Astrocyte of the hippocampus (primary cell): Measurements from ENCODE around the gene C15orf61.

ENCODE experiments used
- DNase-seq: peaks from one replicate; pipeline ENCODE4 v3.0.0; 2011; ENCODE audit warnings: low read depth, low spot score

The C15orf61 gene

DNA sequence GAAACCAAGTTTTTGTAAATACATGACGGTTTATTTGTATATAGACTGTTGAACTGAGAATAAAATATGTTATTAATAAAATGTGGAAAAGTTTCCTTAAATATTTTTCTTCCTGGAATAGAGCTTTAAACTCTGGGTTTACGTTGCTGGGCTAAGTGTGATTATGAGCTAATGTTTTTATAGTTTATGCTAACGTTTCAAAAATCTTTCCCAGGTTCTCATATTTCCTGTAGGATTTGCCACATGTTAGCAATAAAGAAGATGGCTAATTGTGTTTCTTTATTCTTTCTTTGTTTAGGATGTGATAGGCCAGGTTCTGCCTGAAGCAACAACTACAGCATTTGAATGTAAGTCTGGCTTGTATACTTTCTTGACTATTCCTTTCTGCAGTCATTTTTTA, 28.8 kb downstream of the C15orf61 start:
- no peak for DNase-seq

DNA sequence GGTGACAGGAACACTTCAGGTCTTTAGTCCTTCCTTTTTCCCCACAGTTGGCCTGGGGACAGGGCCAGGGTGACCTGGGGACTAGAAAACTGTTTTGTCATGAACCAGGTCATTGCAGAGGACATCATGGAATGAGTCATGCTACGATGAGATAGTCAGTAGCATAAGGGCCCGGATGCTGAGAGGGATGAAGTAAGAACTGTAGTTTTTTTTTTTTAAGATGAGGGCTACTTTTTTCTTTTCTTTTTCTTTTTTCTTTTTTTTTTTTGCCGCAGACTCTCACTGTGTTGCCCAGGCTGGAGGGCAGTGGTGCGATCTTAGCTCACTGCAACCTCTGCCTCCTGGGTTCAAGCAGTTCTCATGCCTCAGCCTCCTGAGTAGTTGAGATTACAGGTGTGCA, 29.6 kb downstream of the C15orf61 start:
- DNase-seq, result no peak

DNA sequence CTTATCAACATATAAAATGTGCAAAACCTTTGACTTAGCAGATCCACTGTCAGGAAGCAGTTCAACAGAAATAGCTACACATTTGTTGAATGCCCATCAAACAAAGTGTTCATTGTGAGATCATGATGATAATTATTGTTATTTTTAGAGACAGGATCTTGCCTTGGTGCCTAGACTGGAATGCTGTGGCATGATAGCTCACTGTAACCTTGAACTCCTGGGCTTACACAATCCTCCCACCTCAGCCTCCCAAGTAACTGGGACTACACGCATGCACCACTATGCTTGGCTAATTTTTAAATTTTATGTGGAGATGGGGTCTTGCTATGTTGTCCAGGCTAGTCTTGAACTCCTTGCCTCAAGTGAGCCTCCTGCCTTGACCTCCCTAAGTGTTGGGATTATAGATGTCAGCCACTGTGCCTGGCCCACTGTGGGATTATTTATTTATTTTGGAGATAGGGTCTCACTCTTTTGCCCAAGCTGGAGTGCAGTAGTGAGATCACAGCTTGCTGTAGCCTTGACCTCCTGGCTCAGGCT, 30.3 kb downstream of the C15orf61 start:
- DNase-seq, result no peak

DNA sequence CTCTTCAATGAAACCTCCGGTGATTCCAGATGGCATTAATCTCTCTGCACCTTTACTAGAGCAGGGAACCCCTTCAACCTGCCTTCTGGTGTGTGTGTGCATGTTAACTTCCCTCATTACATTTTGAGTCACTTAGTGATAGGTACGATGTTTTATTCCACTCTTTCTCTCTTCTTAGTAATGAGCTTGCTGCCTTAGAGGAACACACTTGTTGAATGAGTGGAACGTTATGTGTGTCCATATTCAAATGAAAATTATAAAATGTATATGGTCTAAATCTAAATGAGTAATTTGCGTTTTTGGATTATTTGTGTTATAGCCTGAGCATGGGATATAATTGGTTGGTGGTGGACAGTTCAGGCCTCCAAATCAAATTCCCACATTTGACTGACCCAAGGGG, 33.6 kb downstream of the C15orf61 start:
- no peak for DNase-seq

DNA sequence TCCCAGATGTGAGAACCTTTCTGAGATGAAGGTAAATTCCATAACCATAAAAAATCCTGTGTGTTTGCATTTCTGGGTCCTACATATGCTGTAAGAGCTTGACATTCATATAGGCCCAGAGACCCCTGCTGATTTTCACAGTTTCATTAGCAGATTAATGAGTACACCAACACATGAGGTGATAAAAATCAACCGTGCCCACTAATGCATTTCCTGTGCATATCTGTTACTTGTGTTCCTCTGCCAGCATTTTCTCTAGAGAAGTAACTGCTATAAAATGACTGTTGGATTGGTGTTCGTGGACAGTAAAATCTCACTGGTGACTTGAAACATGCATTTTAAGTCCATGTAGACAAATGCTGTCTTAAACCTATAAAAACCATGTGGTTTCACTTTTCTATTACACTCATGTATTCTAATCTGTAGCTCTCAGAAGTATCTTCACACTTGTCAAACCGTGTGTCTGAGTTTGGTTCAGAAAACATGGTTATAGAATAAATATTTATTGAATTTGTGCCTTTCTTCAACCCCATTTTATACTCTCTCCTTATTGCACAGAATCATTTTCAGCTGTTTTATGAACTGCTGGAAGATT, 36.1 kb downstream of the C15orf61 start:
- DNase-seq, result no peak

DNA sequence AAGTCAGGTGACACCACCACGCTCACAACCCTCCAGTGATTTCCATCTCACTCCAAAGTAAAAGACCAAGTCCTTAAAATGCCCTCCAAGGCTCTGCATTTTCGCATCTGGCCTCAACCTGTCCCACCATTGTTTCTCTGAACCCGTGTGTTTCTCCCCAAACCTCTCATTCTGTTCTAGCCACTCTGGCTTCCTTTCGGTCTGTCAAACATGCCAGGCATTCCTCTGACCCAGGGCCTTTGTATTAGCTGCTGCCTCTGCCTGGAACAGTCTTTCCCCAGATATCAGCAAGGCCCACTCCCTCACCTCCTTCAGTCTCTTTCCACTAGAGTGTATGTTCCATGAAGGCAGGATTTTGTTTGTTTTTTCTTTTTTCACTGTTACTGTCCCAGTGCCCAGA, 37.6 kb downstream of the C15orf61 start:
- peak; percentile 5 for DNase-seq

DNA sequence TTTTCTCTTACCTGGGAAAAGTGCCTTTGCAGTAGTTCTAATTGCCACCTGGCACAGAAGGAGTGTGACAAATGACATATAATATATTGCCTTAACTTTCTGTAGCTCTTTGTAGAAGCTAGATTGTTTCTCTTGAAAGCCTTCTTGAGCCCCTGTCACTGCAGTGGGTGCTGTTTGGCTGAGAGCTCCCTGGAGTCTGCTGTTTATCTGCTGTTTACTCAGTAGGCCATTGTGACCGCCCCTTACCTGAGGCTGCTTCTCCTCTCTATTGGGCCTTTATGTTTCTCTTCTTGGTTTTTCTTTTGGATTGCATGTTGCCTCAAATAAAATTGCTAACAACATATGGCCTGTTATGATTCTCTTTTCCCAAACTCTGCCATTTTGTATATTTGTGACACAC, 38.2 kb downstream of the C15orf61 start:
- no peak for DNase-seq

DNA sequence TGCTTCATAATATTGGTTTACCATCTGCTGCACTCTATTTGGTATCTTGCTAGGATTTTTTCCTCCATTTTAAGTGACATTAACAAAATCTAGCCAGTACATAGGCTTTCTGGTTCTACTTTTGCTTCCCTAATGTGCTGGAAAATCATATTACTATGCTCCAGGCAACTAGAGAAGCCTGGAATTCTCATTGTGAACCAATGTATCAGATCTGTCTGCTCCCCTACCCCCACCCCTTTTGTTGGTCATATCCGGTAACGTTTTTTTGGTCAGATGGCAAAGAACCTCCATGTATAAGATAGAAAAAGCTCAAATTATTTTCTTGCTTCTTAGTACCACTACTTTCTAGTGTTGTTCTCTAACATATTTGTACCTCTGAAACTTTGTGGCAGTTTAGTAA, 38.6 kb downstream of the C15orf61 start:
- DNase-seq, result no peak

DNA sequence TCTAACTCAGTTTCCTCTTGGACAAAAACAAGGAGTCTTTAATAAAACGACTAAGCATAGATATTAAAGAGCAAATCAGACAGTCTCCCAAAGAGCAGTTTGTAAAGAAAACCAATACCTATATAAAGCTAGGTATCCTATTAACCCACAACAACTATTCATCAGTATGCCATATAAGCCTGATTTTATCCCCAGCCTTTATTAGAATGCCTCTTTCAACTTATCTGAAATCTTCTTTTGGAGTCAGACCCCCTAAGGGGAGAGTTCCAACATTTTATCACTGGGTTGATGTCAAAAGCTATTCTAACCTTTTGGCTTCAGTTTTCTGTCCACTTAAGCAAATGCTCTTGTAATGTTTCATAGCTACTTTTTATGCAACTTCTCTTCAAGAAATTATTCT, 39.4 kb downstream of the C15orf61 start:
- DNase-seq, result no peak

DNA sequence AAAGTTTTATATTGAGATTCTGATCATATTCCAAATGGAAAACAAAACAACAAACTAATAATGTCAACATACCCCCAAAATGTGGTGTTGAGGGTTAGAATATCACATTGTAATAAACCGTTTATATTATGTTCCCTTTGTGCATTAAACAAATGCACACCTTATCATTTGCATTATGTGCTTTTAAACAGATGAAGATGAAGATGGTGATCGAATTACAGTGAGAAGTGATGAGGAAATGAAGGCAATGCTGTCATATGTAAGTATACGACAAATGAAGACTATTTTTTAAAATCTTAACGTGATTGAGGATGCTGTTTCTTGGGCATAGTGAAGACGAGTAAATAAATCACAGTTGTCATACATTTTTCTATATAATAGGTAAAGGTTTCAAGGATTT, 42.2 kb downstream of the C15orf61 start:
- DNase-seq, result no peak

DNA sequence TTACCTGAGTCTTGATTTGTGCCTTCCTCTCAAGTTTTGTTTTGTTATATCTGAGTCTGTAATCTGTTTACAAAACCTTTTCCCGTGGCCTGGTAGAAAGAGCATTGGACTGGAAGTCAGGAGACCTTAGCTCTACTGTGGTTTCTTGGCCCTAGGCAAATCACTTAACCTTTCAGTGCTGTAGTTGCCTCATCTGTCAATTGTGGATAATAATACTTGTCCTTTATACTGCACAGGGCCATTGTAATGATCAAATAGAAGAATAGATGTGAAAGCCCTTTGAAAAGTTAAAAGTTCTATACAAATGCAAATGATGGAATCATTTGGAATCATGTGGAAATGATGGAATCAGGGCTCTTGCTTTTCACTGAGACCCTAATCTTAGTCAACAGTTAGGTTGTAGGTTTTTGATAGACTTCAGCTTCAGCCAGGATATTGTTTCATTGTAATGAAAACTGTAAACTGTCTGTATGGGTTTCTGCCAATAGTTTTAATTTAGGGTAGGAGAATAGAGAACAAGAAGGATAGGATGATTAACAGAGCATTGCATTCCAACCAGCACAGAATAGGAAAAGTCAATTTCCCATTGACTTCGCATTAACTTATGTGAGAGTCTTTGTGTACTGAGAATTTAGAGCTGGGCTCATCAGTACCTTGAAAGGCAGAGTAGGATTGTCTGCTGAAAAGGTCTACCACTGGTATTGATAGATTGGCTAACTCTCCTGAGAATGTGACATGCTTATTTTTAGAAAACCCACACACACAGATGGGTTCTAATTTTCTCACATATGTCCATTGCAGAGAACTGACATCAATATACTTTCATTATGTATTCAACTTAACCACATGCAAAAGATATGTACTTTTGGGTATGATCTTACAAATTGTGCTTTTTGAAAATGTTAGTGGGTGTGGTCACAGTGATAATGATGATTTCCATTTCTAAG, 43.4 kb downstream of the C15orf61 start:
- DNase-seq, result no peak

DNA sequence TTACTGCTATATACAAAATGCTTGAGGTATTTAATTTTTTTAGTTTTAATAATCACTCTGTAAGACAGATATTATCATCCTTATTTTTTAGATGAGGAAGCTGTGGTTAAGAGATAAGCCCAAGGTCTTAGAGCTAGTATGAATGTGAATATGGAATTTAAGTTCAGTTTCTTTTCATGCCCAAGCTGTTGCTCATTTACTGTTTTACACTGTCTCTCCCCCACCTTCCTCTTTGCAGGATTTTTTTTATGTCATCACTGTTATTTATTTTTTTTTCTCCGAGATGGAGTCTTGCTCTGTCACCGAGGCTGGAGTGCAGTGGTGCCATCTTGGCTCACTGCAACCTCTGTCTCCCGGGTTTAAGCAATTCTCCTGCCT, 44.0 kb downstream of the C15orf61 start:
- no peak for DNase-seq

DNA sequence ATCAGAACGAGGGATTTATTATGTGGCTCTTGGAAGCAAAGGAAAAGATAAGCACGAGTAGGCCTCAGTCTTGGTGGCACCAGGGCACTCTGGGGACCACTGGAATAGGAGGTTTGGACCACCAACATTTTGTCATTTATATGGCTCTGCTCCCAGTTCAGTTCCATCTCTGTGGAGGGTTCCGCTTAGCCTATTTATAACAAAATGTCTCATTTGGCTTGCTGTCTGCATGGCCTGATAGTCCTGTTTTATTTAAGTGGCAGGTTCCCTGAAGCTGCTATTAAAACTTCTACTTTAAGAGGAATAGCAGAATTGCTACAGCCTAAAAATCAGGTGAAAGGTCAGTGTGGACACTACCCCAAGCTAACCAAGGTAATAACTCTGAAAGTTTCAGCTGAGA, 48.7 kb downstream of the C15orf61 start:
- DNase-seq, result no peak

DNA sequence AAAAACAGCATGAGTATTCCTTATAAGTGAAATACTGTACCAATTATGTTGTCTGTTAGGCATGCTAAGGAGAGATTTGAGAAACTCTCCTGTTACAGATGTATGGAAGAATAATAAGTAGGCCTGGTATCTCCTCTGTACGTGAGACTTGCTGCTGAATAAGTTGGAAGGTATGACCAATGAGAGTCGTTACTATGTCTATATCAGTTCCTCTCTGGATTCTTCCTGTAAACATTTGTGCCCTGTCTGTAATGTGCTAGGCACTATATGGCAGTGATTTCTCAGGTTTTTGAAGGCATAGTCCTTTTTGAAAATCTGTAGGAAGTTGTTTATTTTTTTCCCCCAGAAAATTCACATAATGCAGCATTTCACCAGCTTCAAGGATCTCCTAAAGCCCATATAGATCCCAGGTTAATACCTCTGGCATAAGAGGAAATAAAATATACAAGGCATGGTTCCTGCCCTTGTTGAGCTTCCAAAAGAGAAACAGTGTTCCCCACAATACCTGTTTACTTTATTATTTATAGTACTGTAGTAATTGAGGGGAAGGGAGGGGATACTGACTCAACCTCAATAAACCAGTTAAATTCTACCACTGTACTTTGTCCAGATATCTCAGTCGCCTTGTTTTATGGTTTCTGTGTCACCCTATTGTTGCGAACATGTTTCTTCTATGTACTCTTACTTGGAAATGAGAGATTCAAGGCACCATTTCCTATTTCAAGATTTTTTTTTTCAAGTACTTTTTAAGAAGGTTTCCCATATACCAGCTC, 50.1 kb downstream of the C15orf61 start:
- no peak for DNase-seq

DNA sequence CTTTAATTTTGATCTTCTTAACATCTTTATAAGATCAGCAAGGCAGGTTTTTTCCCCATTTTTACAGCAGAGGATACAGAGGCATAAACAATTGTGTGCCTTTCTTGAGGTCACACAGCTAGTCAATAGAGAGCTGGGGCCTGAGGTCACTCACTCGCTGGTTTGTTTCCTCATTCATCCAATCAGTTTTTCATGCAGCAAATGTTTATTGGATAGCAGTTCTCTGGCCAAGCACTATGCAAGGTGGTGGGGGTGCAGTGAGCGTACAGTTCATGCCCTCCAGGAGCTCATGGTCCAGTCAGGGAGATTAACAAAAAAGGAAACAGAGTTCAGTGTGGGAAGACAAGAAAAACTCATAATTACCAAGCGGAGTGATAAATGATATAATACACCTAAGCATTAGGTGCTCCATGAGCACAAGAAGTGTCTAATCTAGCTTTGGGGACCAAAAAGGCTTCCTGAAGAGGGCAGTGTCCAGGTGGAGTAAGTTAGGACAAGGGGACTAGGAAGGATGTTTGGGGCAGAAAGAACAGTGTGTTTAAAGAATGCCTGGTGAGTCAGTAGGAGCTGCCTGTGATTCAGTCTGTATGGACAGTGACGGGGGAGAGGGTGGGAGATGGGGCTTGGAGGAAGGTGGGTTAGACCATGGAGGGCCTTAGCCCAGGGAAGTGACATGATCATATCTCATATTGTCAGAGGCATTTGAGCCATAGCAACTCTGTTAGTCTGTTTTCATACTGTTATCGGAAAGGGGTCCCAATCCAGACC, 50.9 kb downstream of the C15orf61 start:
- DNase-seq, result no peak

DNA sequence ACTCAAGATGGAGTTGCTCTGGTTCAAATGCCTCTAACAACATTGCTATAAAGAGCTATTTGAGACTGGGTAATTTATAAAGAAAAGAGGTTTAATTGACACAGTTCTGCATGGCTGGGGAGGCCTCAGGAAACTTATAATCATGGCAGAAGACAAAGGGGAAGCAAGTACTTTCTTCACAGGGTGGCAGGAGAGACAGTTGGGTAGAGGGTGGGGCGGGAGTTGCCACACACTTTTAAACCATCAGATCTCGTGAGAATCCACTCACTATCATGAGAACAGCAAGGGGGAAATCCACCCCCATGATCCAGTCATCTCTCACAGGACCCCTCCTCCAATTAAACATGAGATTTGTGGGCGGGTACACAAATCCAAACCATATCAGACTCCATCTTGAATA, 52.3 kb downstream of the C15orf61 start:
- no peak for DNase-seq

DNA sequence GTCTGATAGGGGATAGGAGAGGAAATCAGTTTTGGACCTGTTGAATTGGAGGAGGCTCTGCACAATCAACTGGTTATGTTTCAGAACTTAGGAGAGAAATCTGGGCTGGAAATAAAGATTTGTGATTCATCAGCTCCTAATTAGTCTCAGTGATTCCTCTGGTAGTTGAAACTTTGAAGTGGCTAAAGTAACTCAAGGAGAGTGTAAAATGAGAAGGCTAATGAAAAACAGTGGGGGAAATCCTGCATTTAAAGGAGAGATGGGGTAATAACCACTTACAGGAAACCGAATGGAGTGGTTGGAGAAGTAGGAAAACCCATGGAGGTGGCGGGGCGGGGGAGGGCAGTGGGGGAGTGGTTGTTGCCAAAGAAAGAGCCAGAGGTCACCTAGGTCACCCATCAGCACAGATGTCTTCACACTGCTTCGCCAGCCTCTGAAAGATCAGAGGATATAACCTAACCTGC, 54.1 kb downstream of the C15orf61 start:
- DNase-seq, result peak; percentile 29

DNA sequence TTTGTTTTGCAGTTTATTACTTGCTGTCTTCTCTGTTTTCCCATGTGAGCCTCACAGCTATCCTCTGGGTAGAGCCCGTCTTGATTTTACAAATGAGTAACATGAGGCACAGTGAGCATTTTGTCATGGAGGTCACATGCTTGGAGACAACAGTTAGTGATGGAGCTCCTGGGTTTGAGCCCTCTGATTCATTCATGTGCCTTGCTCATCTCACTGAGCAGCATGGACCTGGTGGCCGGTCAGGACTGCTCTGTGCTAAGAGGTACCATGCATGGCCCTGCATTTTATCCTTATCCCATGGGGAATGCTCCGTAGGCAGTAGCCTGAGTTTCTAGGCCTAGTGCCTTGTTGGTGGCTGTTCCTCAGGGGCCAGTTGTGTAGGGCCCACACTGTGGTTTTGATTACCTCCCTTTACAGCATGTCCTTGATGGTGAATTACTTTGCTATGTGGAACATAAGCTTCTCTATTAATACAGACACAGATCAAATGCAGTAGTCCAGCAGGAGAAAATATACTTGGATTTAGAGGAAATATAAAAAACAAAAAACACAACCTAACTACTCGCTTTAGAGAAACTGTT, 57.2 kb downstream of the C15orf61 start:
- no peak for DNase-seq

DNA sequence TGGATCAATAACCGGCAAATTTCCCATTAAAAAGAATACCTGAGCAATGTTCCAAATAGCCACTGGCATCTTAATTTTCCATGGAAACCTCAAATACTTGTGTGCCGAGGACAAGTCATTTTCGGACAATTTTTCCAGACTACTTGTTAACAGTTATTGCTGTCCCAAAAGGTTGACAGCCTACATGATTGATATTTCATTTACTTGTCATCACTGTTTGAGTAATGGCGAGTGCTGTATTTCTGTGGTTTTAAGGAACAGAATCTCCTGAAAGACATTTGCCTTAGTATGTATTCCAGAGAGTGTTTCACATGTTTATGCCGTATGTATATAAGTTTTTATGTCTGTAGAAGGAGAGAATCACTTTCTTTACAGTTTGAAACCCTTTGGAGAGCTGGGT, 58.2 kb downstream of the C15orf61 start:
- DNase-seq, result no peak
